ENCODE results near the gene PAXIP1.
"Not testable (repeated sequence)": the region's sequence is repeated elsewhere in the genome, so short reads cannot be mapped to it uniquely, and the experiment has no call there.

- TF ChIP-seq, protein P1, sequence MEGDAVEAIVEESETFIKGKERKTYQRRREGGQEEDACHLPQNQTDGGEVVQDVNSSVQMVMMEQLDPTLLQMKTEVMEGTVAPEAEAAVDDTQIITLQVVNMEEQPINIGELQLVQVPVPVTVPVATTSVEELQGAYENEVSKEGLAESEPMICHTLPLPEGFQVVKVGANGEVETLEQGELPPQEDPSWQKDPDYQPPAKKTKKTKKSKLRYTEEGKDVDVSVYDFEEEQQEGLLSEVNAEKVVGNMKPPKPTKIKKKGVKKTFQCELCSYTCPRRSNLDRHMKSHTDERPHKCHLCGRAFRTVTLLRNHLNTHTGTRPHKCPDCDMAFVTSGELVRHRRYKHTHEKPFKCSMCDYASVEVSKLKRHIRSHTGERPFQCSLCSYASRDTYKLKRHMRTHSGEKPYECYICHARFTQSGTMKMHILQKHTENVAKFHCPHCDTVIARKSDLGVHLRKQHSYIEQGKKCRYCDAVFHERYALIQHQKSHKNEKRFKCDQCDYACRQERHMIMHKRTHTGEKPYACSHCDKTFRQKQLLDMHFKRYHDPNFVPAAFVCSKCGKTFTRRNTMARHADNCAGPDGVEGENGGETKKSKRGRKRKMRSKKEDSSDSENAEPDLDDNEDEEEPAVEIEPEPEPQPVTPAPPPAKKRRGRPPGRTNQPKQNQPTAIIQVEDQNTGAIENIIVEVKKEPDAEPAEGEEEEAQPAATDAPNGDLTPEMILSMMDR (IDR thresholded peaks at IDR 0.05), result not testable (repeated sequence)
- not testable (repeated sequence) for TF ChIP-seq POLR2A (IDR thresholded peaks at IDR 0.05)
These were observed 31.6 kb upstream of the PAXIP1 start for GRCh38 chr7:155034495-155034894.
